ENCODE data around the gene XKRX. TPM values are rescaled to one million over a fixed set of nuclear protein-coding genes. Genes with fewer than 3 reads are reported as not detected.

XKRX gene
- under 1 TPM in 2 of 4 donors, not detected in 2; 0.12 to 0.28 TPM for total RNA-seq

GRCh38 chrX:100928660-100929613 is at the start of gene XKRX:
TSS of gene XKRX (minus strand) at chrX:100928917. CDS start at chrX:100928304, 613 bp downstream.
- TF ChIP-seq CTCF (IDR thresholded peaks at IDR 0.05) = no peak
- no peak for DNase-seq (ENCODE audit: low spot score)
- no peak for ATAC-seq (ENCODE audit: low FRiP score)

- ATAC-seq (ENCODE audit: low FRiP score) (no peak), DNase-seq (ENCODE audit: low spot score) (no peak)
- TF ChIP-seq CTCF (IDR thresholded peaks at IDR 0.05) = no peak
These were observed 47.5 kb upstream of the XKRX start for GRCh38 chrX:100976211-100976610.

GRCh38 chrX:100975212-100975611 is 46.5 kb upstream of the XKRX start:
- no peak for TF ChIP-seq CTCF (IDR thresholded peaks at IDR 0.05)
- ATAC-seq (ENCODE audit: low FRiP score) = no peak

GRCh38 chrX:100973411-100973810 is 44.7 kb upstream of the XKRX start:
- no peak for ATAC-seq (ENCODE audit: low FRiP score)
- no peak for TF ChIP-seq CTCF (IDR thresholded peaks at IDR 0.05)
- DNase-seq (ENCODE audit: low spot score) = no peak

More at GRCh38 chrX:100975212-100975611, 46.5 kb upstream of the XKRX start:
- no peak for DNase-seq (ENCODE audit: low spot score)

GRCh38 chrX:100969936-100970335 is 41.2 kb upstream of the XKRX start:
- ATAC-seq (ENCODE audit: low FRiP score) (no peak), DNase-seq (ENCODE audit: low spot score) (no peak)
- TF ChIP-seq CTCF (IDR thresholded peaks at IDR 0.05) = no peak

GRCh38 chrX:100969408-100969807 is 40.7 kb upstream of the XKRX start, which contains the start of gene ARL13A:
TSS of gene ARL13A (plus strand) at chrX:100969708. CDS start at chrX:100973690, 3,982 bp downstream.
- no peak for DNase-seq (ENCODE audit: low spot score)
- TF ChIP-seq CTCF (IDR thresholded peaks at IDR 0.05) = no peak
- no peak for ATAC-seq (ENCODE audit: low FRiP score)

- TF ChIP-seq CTCF (IDR thresholded peaks at IDR 0.05) = no peak
- DNase-seq (ENCODE audit: low spot score) (no peak), ATAC-seq (ENCODE audit: low FRiP score) (no peak)
These were observed 35.6 kb upstream of the XKRX start for GRCh38 chrX:100964362-100964761.

Measured in omental fat pad (tissue), 4 donors.